GM12878 (cell line): ENCODE data around the gene GRM7. TPM values are rescaled to one million over a fixed set of nuclear protein-coding genes. Genes with fewer than 3 reads are reported as not detected.

Experiments
- ATAC-seq: fragments of 200-7000 bp; cut with Tn5 transposase; 3 replicates; pipeline ENCODE4 v1.9.1; 2020; ENCODE audit warnings: mild to moderate bottlenecking, moderate library complexity
- BruUV-seq: library from RNA; stranded (reverse); fragments of 400-500 nt; replicated peaks from 2 replicates; lab custom pipeline; 2021; lab: Mats Ljungman, UMichigan
- CTCF ChIA-PET: fragments of 300-600 bp; sonication (Branson Sonifier 250); formaldehyde crosslinking; extraction: SDS; loops from one replicate; lab custom pipeline; 2021; ENCODE audit warnings: inconsistent platforms; lab: Yijun Ruan, JAX
- POLR2A ChIA-PET: fragments of 350-600 bp; formaldehyde crosslinking; extraction: SDS; loops from one replicate; lab custom pipeline; 2021; ENCODE audit warnings: inconsistent platforms; lab: Charles Lee
- RAD21 ChIA-PET: fragments of 300-600 bp; sonication (Branson Sonifier 250); formaldehyde crosslinking; loops from one replicate; lab custom pipeline; 2023; ENCODE audit warnings: antibody characterized with exemption; ENCODE audit not compliant: unreplicated experiment; lab: Charles Lee
- SMC1A ChIA-PET: fragments of 300-600 bp; sonication (Branson Sonifier 250); formaldehyde crosslinking; loops from one replicate; lab custom pipeline; 2023; ENCODE audit not compliant: unreplicated experiment, uncharacterized antibody; lab: Charles Lee
- DNase-seq: peaks from one replicate; pipeline ENCODE4 v3.0.0-alpha.2; 2011; ENCODE audit warnings: low read depth, low spot score
- FAIRE-seq: peaks from 3 replicates; lab custom pipeline; 2011; peaks lifted over from hg19 to GRCh38; lab: Jason Lieb, UNC
- H2AFZ ChIP-seq: 2 replicates; pipeline ENCODE4 v1.6.0; 2011; ENCODE audit warnings: low read depth, low read length, control low read depth; ENCODE audit not compliant: control insufficient read depth
- H3K27ac ChIP-seq: 2 replicates; pipeline ENCODE4 v1.5.1; 2011; ENCODE audit warnings: control low read depth; ENCODE audit not compliant: control insufficient read depth, insufficient read depth
- H3K27me3 ChIP-seq, 2 experiments: replicated peaks in 1 of 2; 2 replicates each; pipeline versions ENCODE4 v1.6.0 to v1.6.1; 2011; ENCODE audit warnings: low read length in 1 of 2; ENCODE audit not compliant: control insufficient read depth in 2 of 2, insufficient read depth in 2 of 2
- H3K36me3 ChIP-seq, 2 experiments: 2 replicates each; pipeline ENCODE4 v1.5.1; 2011; ENCODE audit warnings: low read length in 1 of 2; ENCODE audit not compliant: control insufficient read depth in 2 of 2, insufficient read depth in 2 of 2
- H3K4me1 ChIP-seq: 2 replicates; pipeline ENCODE4 v1.6.1; 2011; ENCODE audit warnings: mild to moderate bottlenecking, low read length, moderate library complexity, mixed read lengths; ENCODE audit not compliant: control insufficient read depth, insufficient read depth
- H3K4me2 ChIP-seq: 2 replicates; pipeline ENCODE4 v1.6.0; 2011; ENCODE audit warnings: control low read depth; ENCODE audit not compliant: control insufficient read depth, insufficient read depth
- H3K4me3 ChIP-seq: fragments of 200-600 bp; sonication (generic); 2 replicates; pipeline ENCODE4 v1.5.1; 2016
- H3K79me2 ChIP-seq: 2 replicates; pipeline ENCODE4 v1.6.0; 2011; ENCODE audit warnings: low read length; ENCODE audit not compliant: control insufficient read depth, insufficient read depth
- H3K9ac ChIP-seq: 2 replicates; pipeline ENCODE4 v1.8.0; 2011; ENCODE audit warnings: low read length, control low read depth, mixed read lengths; ENCODE audit not compliant: control insufficient read depth, insufficient read depth
- H3K9me3 ChIP-seq: replicated peaks from 3 replicates; pipeline ENCODE4 v1.5.1; 2011; ENCODE audit warnings: mild to moderate bottlenecking, low read length; ENCODE audit not compliant: control insufficient read depth, insufficient read depth
- H4K20me1 ChIP-seq: 2 replicates; pipeline ENCODE4 v1.6.0; 2011; ENCODE audit not compliant: control insufficient read depth, insufficient read depth
- BCL11A ChIP-seq: IDR thresholded peaks from 2 replicates; pipeline ENCODE4 v1.6.1; 2011; ENCODE audit warnings: low read depth, low read length
- DPF2 ChIP-seq: fragments of 450-650 bp; IDR thresholded peaks from 2 replicates; pipeline ENCODE4 v1.6.1; 2017; ENCODE audit warnings: mild to moderate bottlenecking
- FOS ChIP-seq: IDR thresholded peaks from 3 replicates; pipeline ENCODE4 v1.6.1; 2011; ENCODE audit warnings: borderline replicate concordance; ENCODE audit not compliant: insufficient read length; ENCODE audit errors: extremely low read depth
- NFXL1 ChIP-seq: fragments of 450-650 bp; IDR thresholded peaks from 2 replicates; pipeline ENCODE4 v1.6.1; 2017; ENCODE audit warnings: antibody characterized with exemption, mild to moderate bottlenecking, borderline replicate concordance
- NR2C1 ChIP-seq: fragments of 450-650 bp; IDR thresholded peaks from 2 replicates; pipeline ENCODE4 v1.6.1; 2017; ENCODE audit warnings: antibody characterized with exemption, mild to moderate bottlenecking, moderate library complexity
- POLR2A ChIP-seq: IDR thresholded peaks from 2 replicates; pipeline ENCODE4 v1.6.1; 2011; ENCODE audit warnings: low read depth, mild to moderate bottlenecking, low read length
- RELA ChIP-seq: fragments of 450-650 bp; IDR thresholded peaks from 2 replicates; pipeline ENCODE4 v1.8.0; 2014; ENCODE audit warnings: borderline replicate concordance; ENCODE audit not compliant: partially characterized antibody
- RFX5 ChIP-seq: IDR thresholded peaks from 2 replicates; pipeline ENCODE4 v1.6.1; 2011; ENCODE audit warnings: low read depth, low read length, improper control_type of control experiment
- SP1 ChIP-seq: IDR thresholded peaks from one replicate; pipeline ENCODE4 v1.6.1; 2011; ENCODE audit warnings: low read depth, low read length
- SREBF2 ChIP-seq: IDR thresholded peaks from 2 replicates; pipeline ENCODE4 v1.6.1; 2012; ENCODE audit warnings: mild to moderate bottlenecking, low read length
- SUZ12 ChIP-seq: fragments of 200-600 bp; sonication (generic); IDR thresholded peaks from one replicate; pipeline ENCODE4 v1.6.1; 2018; ENCODE audit warnings: antibody characterized with exemption, mild to moderate bottlenecking; ENCODE audit not compliant: unreplicated experiment
- TCF3 ChIP-seq: IDR thresholded peaks from 2 replicates; pipeline ENCODE4 v1.6.1; 2012; ENCODE audit warnings: low read depth, mild to moderate bottlenecking, low read length, borderline replicate concordance; ENCODE audit not compliant: insufficient read depth
- WGBS: methylation state at CpG from one replicate; pipeline ENCODE4 v1.1.6; 2016; ENCODE audit warnings: low lambda C conversion rate; ENCODE audit not compliant: insufficient replicate concordance, insufficient coverage; ENCODE audit errors: missing lambda C conversion rate; 5-methylcytosine and 5-hydroxymethylcytosine counted together
- in situ Hi-C: fragments of 300-500 bp; cut with MboI; formaldehyde crosslinking; loops from 9 replicates; pipeline ENCODE4 v1.14.3; 2018; ENCODE audit warnings: mixed read lengths
- intact Hi-C: fragments of 100-400 bp; cut with micrococcal nuclease; formaldehyde crosslinking; loops from one replicate; pipeline ENCODE4 v1.14.2; 2022; ENCODE audit not compliant: unreplicated experiment
- polyA plus RNA-seq, 11 experiments: library from polyadenylated mRNA; depleted of rRNA in 4 of 11; unstranded in 6 of 11; stranded (reverse) in 5 of 11; fragments of >200 nt; fragmentation: Nextera tagmentation in 4 of 11; fragmentation: Illumina TruSeq in 1 of 11; extraction: Ambion mirVana in 4 of 11; extraction: Trizol in 1 of 11; gene quantifications; 1 replicate in 1 of 11; 2 replicates in 10 of 11; pipeline versions ENCODE4 v1.2.1 to v1.2.3, GENCODE V29; 2011 to 2016; ENCODE audit warnings: inconsistent platforms in 2 of 11, missing spikeins in 2 of 11, low read depth in 1 of 11
- total RNA-seq, 4 experiments: library from RNA; depleted of rRNA in 3 of 4; stranded (reverse); fragments of >200 nt in 3 of 4; fragmentation: Illumina TruSeq in 1 of 4; extraction: Trizol in 1 of 4; gene quantifications; 2 replicates each; pipeline versions ENCODE4 v1.2.1 to v1.2.3, GENCODE V29; 2013 to 2021
- TF ChIP-seq, protein P1 (sequence below): fragments of 450-650 bp; IDR thresholded peaks from 2 replicates; pipeline ENCODE4 v1.6.1; 2017; ENCODE audit warnings: low read depth, mild to moderate bottlenecking, moderate library complexity
- TF ChIP-seq, protein P2 (sequence below): fragments of 450-650 bp; IDR thresholded peaks from 2 replicates; pipeline ENCODE4 v1.6.1; 2017; ENCODE audit warnings: mild to moderate bottlenecking, moderate library complexity
- TF ChIP-seq, protein P3 (sequence below): fragments of 450-650 bp; IDR thresholded peaks from 2 replicates; pipeline ENCODE4 v1.6.1; 2017; ENCODE audit warnings: mild to moderate bottlenecking, low read depth, inconsistent platforms; ENCODE audit not compliant: poor library complexity, severe bottlenecking
- TF ChIP-seq, protein P4 (sequence below): IDR thresholded peaks from 2 replicates; pipeline ENCODE4 v1.6.1; 2012; ENCODE audit warnings: low read length, inconsistent platforms

Gene GRM7
- total and polyA plus RNA-seq, 10 of the 15 experiments (the other 5 are each of a cell fraction or from before 2014, with no cell fraction given), result not detected

DNA sequence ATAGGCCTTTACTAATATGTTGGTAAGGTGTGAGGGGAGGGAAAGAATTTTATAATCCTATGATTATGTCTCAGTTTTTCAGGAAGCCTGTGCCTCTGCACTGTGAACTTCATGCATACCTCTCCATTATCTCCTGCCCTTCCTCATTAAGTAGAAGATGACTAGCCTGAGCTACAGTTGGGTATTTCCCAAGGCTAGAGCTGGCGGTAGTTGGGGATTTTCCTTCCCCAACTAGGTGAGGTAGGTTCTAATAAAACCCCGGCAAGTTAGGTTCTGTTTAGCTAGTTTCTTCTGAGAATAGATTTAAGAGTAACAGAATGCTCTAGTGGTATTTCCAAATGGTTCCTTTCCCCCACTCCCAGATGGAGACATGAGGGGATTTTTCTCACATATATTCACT, 414.5 kb downstream of the GRM7 start:
- FAIRE-seq, result no peak
- ChIA-PET POLR2A (interaction anchor here (1.2 to 1.4 kb wide), 2 partner anchors 70 to 71 kb away, joined by 5 read pairs; no protein-coding TSS in a partner anchor), RAD21 (interaction anchor here (1.3 to 1.4 kb wide), 2 partner anchors 64 to 70 kb away, joined by 5 to 11 read pairs; no protein-coding TSS in a partner anchor), CTCF (interaction anchor here (0.7 to 1.7 kb wide), 4 partner anchors 10 to 118 kb away, joined by 3 to 4 read pairs (median 3); no protein-coding TSS in a partner anchor), SMC1A (interaction anchor here (0.9 to 2.5 kb wide), 5 partner anchors 11 to 71 kb away, joined by 3 to 15 read pairs (median 4); no protein-coding TSS in a partner anchor)
- H3K36me3 ChIP-seq, result no peaks in the 10 kb centered on the region
- no peak overlapping the region for H3K4me3 ChIP-seq
- no peaks in the 10 kb centered on the region for H4K20me1 ChIP-seq
- no peak for DNase-seq
- in situ Hi-C loops, result no loop called here
- intact Hi-C loops, result no loop called here
- no peaks in the 10 kb centered on the region for H3K27me3 ChIP-seq
- BruUV-seq, result no TSS peak
- no peaks in the 10 kb centered on the region for H3K9me3 ChIP-seq
- no peak overlapping the region for H3K27ac ChIP-seq
- peak; percentile 97 for ATAC-seq
- no peak overlapping the region for H3K4me2 ChIP-seq
- H2AFZ ChIP-seq, result no peak overlapping the region
- WGBS, result 3% methylated on average over 2 of the region's 2 CpGs
- no peak overlapping the region for H3K9ac ChIP-seq
- H3K4me1 ChIP-seq, result no peaks in the 10 kb centered on the region
- no peaks in the 10 kb centered on the region for H3K79me2 ChIP-seq
- TF ChIP-seq, protein P1, sequence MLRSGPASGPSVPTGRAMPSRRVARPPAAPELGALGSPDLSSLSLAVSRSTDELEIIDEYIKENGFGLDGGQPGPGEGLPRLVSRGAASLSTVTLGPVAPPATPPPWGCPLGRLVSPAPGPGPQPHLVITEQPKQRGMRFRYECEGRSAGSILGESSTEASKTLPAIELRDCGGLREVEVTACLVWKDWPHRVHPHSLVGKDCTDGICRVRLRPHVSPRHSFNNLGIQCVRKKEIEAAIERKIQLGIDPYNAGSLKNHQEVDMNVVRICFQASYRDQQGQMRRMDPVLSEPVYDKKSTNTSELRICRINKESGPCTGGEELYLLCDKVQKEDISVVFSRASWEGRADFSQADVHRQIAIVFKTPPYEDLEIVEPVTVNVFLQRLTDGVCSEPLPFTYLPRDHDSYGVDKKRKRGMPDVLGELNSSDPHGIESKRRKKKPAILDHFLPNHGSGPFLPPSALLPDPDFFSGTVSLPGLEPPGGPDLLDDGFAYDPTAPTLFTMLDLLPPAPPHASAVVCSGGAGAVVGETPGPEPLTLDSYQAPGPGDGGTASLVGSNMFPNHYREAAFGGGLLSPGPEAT, result peak; percentile 56; the same call in 1 of the 2 replicates
- TF ChIP-seq SP1 (no peak), SUZ12 (no peak), SREBF2 (no peak), POLR2A (no peak), DPF2 (0 out of 2 replicates have a peak, but pooled peaks have one; percentile 32), RFX5 (no peak), RELA (peak; percentile 56), NFXL1 (no peak), BCL11A (0 out of 2 replicates have a peak, but pooled peaks have one; percentile 33), NR2C1 (no peak), TCF3 (no peak), FOS (no peak)
- TF ChIP-seq, protein P2, sequence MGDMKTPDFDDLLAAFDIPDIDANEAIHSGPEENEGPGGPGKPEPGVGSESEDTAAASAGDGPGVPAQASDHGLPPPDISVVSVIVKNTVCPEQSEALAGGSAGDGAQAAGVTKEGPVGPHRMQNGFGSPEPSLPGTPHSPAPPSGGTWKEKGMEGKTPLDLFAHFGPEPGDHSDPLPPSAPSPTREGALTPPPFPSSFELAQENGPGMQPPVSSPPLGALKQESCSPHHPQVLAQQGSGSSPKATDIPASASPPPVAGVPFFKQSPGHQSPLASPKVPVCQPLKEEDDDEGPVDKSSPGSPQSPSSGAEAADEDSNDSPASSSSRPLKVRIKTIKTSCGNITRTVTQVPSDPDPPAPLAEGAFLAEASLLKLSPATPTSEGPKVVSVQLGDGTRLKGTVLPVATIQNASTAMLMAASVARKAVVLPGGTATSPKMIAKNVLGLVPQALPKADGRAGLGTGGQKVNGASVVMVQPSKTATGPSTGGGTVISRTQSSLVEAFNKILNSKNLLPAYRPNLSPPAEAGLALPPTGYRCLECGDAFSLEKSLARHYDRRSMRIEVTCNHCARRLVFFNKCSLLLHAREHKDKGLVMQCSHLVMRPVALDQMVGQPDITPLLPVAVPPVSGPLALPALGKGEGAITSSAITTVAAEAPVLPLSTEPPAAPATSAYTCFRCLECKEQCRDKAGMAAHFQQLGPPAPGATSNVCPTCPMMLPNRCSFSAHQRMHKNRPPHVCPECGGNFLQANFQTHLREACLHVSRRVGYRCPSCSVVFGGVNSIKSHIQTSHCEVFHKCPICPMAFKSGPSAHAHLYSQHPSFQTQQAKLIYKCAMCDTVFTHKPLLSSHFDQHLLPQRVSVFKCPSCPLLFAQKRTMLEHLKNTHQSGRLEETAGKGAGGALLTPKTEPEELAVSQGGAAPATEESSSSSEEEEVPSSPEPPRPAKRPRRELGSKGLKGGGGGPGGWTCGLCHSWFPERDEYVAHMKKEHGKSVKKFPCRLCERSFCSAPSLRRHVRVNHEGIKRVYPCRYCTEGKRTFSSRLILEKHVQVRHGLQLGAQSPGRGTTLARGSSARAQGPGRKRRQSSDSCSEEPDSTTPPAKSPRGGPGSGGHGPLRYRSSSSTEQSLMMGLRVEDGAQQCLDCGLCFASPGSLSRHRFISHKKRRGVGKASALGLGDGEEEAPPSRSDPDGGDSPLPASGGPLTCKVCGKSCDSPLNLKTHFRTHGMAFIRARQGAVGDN, result 0 out of 2 replicates have a peak, but pooled peaks have one; percentile 22
- TF ChIP-seq, protein P3, sequence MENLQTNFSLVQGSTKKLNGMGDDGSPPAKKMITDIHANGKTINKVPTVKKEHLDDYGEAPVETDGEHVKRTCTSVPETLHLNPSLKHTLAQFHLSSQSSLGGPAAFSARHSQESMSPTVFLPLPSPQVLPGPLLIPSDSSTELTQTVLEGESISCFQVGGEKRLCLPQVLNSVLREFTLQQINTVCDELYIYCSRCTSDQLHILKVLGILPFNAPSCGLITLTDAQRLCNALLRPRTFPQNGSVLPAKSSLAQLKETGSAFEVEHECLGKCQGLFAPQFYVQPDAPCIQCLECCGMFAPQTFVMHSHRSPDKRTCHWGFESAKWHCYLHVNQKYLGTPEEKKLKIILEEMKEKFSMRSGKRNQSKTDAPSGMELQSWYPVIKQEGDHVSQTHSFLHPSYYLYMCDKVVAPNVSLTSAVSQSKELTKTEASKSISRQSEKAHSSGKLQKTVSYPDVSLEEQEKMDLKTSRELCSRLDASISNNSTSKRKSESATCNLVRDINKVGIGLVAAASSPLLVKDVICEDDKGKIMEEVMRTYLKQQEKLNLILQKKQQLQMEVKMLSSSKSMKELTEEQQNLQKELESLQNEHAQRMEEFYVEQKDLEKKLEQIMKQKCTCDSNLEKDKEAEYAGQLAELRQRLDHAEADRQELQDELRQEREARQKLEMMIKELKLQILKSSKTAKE, result no peak
- TF ChIP-seq, protein P4, sequence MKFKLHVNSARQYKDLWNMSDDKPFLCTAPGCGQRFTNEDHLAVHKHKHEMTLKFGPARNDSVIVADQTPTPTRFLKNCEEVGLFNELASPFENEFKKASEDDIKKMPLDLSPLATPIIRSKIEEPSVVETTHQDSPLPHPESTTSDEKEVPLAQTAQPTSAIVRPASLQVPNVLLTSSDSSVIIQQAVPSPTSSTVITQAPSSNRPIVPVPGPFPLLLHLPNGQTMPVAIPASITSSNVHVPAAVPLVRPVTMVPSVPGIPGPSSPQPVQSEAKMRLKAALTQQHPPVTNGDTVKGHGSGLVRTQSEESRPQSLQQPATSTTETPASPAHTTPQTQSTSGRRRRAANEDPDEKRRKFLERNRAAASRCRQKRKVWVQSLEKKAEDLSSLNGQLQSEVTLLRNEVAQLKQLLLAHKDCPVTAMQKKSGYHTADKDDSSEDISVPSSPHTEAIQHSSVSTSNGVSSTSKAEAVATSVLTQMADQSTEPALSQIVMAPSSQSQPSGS, result no peak
